GM19397 (cell line): ENCODE results near the gene NOTCH2NLA.
A peak's percentile ranks its signal among the peaks of the same experiment; 100 is the strongest.
"Not testable (repeated sequence)": the region's sequence is repeated elsewhere in the genome, so short reads cannot be mapped to it uniquely, and the experiment has no call there.

ENCODE experiments used
- ATAC-seq: cut with Tn5 transposase; IDR thresholded peaks from one replicate; pipeline ENCODE4 v1.9.1; 2021; ENCODE audit warnings: mild to moderate bottlenecking, moderate library complexity; ENCODE audit not compliant: unreplicated experiment

The NOTCH2NLA gene

DNA sequence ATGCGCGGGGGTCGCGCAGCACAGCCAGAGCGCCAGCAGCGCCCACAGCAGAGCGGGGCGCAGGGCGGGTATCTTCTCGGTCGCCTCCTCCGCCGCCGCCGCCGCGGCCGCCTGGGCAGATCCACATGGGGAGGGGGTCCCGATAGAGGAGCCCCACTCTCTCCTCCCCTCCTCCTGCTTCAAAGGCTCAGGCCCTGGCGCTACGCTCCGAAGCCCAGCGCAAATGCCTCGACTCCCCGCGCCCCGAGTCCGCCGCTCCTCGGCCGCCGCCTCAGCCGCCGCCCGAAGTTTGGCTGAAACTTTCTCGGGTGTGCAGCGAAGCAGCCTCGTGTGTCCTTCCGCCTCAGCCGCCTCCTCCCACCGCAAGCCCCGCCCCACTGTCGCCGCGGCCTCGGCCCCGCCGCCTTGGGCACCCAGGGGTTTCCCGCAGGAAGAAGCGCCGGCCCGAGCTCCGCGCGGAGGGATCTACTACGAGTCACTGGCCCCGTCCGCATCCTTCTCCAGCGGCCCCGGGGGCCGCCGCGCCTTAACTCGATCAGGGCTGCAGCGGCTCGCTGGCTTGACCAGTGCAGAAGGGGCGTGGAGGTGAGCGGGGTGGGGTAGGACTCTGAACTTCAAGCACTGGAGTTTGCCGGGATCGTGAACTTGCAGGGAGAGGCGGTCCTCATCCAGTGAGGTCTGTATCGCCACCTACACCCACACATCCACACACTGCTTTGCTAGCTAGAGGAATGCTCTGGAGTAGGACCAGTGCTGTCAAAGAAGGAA, at the start of gene NOTCH2NLA:
NOTCH2NLA (minus strand) TSS at position 312 of the 768 bp plus-strand sequence. CDS start 39,684 bp downstream, outside the sequence.
- not testable (repeated sequence) for ATAC-seq

DNA sequence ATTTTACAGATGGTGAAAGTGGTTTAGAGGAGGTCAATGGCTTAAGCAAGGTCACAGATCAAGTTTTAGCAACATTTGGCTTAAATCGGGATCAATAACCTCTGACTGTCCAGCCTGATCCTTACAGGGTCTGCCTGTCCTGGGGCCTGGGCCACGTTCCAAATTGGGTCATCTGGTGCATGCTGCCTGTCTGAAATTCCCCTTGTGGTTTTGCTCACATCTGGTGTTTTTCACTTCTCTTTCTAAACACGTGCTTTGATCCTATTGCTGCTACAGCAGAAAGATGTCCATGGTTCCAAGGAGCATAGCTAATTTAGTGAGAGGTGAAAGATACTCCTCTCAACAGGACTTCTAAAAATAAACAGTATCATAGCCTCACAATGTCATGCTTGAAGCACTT, 49.5 kb upstream of the NOTCH2NLA start:
- ATAC-seq = peak; percentile 60

DNA sequence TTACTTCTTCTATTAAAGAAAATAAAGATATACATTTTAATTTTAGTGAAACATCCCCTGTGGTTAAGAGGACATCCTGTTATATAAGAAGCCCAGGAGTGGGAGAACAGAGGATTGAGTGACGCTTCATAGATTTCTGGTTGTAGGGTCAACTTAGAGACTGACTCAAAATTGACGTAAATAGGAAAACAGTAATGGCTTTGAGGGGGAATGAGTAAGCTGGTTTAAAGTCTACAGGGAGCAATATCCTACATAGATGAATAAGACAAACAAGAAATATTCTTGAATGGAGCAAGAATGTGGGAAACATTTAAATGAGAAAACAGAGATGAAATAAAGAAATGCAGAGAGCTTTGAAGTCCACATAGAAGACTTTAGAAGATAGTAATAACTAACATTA, 48.3 kb upstream of the NOTCH2NLA start:
- not testable (repeated sequence) for ATAC-seq

DNA sequence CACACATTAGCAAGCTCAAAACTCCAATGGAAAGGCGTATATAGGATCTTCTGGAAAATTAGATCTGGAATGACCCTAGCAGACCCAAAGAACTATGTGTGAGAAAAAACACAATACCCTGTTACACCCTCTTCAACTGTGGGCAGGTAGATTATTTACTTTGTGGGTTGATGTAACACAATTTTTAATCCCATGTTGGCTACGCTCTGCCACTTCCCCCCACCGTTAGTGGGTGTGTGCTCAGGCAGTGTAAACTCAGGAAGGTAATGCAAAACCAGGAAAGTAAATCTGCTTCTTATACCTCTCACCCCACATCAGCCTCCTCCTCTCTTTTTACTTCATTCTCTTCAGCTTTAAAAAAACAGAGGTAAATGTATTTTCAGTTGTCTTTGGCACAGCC, 45.3 kb upstream of the NOTCH2NLA start:
- not testable (repeated sequence) for ATAC-seq

DNA sequence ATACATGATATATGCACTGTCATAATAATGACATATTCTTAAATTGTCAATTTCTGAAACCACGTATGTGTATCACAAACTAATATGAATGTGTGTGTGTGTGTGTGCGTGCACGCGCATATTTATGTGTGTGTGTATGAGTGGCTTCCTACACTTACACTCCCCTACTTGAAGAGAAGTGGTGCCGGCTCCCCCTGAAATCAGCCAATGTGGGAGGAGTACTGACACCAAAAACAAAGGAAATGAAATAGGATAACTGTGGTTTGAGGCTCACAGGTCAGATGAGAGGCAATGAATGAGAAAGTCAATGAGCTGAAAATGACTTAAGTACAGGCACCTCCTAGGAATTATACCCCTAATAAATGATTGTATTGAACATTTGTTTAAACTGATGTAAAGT, 44.4 kb upstream of the NOTCH2NLA start:
- not testable (repeated sequence) for ATAC-seq

DNA sequence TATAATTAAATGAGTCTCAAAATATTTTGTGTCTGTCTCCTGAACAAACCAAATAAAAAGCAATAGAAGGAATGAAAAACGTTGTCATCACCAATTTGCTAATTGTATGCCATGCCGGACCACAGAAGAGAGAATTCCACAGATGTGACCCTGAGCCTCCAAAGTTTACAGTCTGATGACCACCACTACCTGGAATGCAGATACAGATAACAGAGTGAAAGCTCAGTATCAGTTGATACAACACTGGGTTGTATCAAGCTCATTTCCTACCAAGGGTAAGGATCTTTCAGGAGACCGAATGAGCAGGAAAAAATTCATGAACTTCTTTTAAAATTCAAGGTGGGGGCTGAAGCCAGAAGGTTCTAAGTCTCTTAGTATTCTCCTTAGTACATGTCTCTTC, 43.9 kb upstream of the NOTCH2NLA start:
- ATAC-seq = not testable (repeated sequence)

DNA sequence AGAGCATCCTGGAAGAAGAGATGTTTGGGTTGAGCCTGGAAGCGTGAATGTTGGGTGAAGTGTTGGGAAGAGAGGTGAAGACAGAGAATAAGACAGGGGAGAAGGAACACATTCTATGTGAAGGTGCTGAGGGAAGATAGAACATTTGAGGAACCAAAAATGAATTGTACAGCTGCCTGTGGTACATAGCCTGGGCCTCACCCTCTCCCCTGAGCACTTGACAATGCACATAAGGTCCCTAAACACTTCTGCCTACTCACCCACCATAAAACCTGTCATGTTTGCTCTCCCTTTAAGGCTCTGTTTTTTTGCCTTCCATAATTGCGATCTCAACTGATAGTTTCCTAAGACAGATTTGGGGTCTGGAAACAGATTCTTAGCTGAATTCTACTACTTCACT, 43.2 kb upstream of the NOTCH2NLA start:
- ATAC-seq = not testable (repeated sequence)

DNA sequence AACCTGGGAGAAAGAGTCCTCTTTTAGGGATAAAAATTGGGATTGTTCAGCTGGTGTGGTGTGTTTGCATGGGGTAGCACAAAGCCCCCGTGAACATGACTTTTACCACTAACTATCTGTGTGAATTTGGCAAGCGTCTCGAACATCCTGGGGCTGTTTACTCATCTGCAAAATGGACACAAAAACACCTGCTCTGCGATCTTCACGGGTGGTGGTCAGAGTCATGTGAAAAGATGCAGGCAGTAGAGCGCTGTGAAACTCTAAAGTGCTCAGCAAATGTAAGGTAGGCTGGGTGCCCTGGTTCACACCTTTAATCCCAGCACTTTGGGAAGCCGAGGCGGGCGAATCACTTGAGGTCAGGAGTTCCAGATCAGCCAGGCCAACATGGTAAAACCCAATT, 41.3 kb upstream of the NOTCH2NLA start:
- ATAC-seq = not testable (repeated sequence)

DNA sequence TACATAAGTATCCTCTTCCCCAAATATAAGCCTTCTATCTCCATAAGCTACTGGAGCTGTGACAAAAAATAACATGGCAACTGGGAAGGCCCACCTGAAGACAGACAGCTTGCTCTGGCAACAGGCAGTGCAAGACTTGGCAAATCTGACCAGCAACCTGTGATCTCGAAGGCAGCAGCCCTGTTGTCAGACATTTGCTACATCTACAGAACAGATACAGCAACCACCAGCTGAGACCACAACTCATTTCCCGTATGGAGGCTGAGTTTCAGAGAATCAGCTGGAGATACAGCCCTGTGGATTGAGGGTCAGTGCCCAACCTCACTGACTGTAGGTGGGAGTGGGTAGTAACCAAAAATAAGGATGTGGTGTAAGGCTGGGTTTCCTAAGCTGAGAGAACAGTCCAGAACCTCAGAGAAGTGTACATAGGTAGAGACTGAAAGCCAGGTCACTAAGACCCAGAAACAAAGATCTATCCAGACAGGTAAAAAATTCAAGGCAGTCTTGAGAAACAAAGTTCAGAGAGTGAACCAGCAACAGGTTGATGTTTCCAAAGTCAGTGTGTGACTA, 37.4 kb upstream of the NOTCH2NLA start:
- ATAC-seq = not testable (repeated sequence)

DNA sequence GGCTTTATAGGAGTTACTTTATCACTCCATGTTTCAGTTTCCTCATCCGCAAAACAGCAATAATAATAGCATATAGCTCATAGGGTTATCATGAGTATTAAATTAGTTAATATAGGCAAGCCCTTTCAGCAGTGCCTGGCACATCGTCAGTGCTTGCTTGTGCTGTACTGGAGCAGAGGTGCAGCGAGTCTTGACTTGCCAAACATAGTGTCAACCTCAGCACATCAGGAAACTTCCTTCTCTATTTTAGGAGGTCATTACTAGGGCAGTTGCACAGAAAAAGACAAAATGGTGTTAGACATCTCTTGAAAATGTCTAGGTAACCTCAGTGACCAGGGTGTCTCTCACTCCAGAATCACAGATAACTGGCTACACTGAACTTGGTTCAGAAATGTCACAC, 35.9 kb upstream of the NOTCH2NLA start:
- not testable (repeated sequence) for ATAC-seq

DNA sequence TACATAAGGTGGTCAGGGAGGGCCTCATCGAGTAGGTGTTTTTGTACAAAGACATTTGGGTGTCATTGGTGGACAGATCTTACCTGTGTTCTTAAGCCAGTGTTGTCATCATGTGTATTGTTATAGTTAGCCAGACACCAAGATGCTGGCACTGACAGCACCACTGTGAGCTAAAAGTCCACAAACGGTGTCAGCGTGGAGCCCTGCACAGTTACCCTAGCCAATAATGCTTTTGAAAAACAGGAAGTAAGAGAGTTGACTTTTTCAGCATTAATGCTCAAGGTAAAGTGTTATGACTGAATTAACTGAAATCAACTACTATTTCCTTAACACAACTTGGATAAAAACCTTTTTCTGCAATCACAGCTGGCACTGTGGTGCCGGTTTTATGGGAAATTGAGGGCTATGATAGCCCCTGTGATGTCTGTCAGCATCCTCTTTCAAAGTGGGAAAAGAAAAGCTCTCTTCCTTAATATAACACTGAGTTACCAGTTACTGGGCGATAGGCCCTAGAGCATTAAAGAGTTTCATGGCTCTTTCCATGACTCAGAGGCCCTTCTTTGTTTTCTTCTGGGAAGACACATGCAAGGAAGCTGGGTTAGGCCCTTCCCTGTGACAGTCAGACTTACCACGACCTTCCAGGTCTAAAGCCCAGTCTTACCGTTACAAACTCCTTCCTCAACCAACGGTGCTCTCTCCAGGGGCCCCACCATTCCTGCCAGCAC, 31.3 kb upstream of the NOTCH2NLA start:
- not testable (repeated sequence) for ATAC-seq

DNA sequence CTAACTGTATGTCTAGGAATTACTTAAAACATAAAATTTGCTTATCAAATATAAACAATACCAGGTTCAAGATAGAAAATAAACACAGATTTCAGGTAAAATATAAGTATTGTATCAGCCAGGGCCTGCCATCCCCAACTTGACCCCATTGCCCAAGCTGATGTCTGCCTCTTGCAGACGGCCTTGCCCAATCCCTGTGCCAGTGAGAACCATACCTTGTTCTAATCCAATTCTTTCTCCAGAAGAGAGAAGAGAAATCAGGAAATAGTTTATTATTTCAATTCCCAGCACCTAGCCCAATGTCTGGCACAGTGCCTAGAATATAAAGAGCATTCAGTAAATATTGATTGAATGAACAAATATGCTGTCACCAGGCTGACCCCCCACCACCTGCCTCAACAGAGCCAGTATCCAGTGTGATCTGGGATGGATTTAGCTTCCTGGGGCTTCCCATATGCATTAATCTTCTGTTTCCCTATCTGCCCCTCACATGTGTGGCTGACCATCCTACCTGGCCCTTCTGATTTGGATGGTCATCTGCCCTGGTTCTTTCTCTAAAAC, 29.3 kb upstream of the NOTCH2NLA start:
- not testable (repeated sequence) for ATAC-seq

DNA sequence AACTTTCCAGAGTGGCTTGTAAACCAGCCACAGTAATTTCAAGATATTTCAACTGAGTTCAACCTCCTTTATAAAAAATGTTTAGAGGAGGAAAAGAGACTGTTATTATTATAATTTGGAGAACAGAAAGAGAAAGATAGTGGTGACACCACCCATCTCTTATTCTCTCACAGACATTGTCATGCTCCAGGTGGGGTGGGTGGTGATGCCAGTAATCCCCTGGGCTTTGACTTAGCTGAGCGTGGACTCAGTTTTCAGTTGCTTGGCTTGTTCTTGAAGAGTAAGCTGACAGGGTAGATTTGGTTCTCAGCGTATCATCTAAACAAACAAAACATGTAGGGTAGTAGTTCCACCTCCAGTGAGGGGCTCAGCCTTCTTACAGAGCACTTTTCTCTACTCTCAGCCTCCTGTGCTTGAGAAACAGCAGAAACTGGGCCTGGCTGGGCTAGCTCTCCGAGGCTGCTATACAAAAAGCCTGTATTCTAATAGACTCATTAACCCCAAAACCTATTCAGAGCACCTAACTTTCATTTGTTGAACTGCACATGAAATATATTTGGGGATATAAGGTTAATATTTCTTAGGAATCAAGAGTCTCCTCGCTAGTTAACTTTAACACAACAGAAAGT, 25.9 kb upstream of the NOTCH2NLA start:
- not testable (repeated sequence) for ATAC-seq

DNA sequence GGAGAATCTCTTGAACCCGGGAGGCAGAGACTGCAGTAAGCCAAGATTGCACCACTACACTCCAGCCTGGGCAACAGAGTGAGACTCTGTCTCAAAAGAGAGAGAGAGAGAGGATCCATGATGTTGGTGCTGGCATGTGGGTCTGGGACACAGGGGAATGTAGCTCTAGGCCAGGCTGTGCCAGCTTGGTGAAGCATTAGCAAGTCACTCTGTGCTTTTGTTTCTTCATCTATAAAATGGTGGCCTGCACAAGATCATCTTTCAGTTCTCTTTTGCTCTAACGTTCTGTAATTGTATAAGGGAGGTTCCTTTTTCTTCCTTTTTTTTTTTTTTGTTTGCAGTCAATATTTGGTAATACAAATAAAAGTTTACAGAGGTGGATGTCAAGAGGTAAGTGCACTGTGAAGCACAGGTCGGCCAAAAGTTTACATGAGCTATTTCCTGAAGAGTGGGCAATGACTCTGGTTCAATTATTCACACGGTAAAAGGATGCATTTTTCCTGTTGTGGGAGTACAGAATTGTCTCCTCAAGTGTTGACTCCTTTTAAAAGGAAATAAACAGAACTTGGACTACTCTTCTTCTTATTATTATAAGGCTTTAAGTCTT, 24.5 kb upstream of the NOTCH2NLA start:
- not testable (repeated sequence) for ATAC-seq

DNA sequence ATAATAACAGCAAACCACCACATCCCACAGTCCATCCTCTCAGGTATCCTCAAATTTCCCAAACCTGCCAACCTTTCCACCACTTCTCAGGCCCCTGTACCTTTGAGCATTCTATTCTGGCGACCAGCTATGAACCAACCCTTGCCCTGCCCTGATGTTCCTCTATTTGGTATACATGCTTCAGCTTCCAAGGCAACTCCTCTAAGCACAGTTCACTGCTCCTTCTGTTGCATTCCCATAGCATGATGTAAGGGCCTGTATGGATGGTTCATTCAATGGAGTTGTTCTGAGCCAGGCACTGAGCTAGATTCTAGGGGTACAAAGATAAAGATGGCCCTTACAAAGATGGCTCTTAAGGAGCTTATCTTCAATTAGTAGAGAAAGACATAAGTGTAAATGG, 22.7 kb upstream of the NOTCH2NLA start:
- ATAC-seq = not testable (repeated sequence)

DNA sequence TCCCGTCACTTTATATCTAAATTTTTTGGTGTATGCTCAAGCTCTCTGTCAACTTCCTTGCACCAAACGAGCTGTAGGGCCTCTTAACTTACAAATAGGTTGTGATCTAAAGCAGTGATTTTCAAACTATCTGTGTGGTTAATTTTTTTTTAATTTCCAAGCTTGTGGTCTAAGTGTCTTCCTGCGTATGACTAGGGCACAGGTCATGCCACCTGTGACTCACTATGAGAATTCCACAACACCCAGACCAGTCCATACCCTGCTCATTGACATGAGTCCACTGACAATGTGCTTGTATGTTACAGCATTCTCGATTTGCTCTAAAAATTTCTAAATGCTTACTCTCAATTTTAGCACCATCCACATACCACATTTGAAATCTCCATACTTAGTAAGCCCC, 19.8 kb upstream of the NOTCH2NLA start:
- not testable (repeated sequence) for ATAC-seq

DNA sequence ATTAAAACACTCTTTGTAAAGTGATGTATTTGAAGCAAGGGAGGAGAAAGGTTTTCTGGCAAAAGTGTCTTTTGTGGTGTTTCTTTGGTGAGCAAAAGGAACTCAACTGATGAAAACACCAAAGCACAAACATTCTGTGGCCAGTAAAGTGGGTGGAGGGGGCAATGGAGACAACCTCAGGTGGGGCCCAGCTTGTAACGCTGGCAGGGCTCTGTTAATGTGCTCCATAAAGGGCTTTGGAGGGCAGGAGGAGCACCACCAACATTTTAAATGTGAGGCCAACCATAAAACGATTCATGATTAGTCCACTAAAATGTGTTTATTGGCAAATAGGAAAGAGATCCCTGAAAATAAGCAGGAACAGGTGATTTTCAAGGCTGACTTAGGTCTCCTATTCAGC, 7.8 kb upstream of the NOTCH2NLA start:
- not testable (repeated sequence) for ATAC-seq

DNA sequence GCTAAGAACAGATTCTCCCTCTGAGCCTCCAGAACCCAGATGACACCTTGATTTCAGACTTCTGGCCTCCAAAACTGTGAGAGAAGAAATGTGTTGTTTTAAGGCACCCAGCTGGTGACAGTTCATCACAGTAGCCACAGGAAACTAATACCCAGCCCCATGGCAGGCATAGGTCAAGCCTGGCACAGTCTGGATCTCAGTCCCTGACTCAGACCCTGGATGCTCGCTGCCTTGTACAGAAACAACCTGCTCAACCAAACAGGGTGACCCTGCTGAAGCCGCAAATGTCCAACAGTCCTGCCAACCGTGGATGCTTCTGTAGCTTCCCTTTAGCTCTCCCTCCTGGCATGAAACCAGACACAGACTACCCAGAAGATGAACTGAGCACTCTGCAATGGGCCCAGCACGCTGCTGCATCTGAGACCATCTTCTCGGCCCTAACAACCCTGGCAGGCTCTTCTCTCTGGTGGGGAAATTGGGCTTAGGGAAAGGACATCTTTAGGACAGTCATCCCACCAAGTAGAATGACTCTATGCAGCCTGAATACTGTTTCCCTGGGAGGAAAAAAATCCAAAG, 7.3 kb upstream of the NOTCH2NLA start:
- ATAC-seq = not testable (repeated sequence)

DNA sequence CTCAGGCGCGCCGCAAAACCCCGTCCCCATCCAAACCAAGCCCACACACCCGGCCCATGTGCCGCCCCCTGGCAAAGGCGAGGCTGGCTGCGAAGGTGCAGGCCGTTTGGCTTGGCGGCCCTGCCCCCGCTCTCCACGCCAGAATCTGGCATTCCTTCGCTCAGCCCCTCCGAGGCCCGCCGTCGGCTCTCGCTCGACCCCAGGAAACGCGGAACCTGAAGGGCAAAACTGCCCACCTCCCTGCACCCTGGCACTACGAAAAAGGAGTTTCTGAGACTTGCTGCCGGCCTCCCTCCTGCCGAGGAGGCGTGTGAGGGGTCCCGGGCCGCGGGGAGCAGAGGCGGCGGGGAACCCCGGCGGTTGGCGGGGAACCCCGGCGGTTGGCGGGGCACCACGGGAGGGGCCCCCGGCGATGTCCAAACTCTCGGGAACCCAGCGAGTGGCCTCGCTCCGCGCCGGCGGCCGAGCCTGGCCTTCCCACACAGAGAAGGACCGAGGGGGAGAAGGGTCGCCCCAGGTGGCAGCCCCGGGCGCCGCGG, 608 bp downstream of the NOTCH2NLA start:
- not testable (repeated sequence) for ATAC-seq

DNA sequence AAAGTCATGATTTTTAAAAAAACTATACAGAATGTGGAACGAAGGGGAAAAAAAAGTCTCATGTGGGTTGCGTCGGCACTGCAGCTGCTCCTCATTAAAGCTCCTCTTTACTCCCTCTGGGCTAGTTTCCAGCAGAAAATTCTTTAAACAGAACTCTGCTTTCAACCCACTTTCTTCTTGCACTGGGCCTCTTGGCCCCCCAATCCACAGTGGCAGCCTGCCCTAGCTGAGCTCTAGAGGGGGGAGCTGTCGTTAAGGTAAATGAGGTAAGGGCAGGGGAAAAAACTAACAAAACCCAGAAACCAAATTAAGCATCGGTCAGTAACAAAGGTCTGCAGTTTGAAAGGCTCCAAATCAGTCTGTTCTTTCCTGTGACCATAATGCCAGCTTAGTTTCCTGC, 54.3 kb downstream of the NOTCH2NLA start:
- not testable (repeated sequence) for ATAC-seq
